Lower leg skin (tissue), 3 donors: ENCODE data around the gene RASA1.

Experiments used
- POLR2A ChIP-seq, 2 donors: fragments of 450-650 bp; IDR thresholded peaks; one replicate each; pipeline ENCODE4 v1.6.1; 2016 to 2017; ENCODE audit warnings: antibody characterized with exemption in 2 of 2, mild to moderate bottlenecking in 1 of 2, moderate library complexity in 1 of 2
- TF ChIP-seq, protein P1 (sequence below), 3 donors: fragments of 450-650 bp; IDR thresholded peaks; one replicate each; pipeline ENCODE4 v1.5.1; 2016; ENCODE audit warnings: antibody characterized with exemption in 3 of 3, mild to moderate bottlenecking in 3 of 3, moderate library complexity in 2 of 3

- TF ChIP-seq POLR2A (IDR thresholded peaks at IDR 0.05) = no peak
- TF ChIP-seq, protein P1, sequence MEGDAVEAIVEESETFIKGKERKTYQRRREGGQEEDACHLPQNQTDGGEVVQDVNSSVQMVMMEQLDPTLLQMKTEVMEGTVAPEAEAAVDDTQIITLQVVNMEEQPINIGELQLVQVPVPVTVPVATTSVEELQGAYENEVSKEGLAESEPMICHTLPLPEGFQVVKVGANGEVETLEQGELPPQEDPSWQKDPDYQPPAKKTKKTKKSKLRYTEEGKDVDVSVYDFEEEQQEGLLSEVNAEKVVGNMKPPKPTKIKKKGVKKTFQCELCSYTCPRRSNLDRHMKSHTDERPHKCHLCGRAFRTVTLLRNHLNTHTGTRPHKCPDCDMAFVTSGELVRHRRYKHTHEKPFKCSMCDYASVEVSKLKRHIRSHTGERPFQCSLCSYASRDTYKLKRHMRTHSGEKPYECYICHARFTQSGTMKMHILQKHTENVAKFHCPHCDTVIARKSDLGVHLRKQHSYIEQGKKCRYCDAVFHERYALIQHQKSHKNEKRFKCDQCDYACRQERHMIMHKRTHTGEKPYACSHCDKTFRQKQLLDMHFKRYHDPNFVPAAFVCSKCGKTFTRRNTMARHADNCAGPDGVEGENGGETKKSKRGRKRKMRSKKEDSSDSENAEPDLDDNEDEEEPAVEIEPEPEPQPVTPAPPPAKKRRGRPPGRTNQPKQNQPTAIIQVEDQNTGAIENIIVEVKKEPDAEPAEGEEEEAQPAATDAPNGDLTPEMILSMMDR (IDR thresholded peaks at IDR 0.05) = no peak
Measured at GRCh38 chr5:87390075-87390474, 122.4 kb downstream of the RASA1 start.
